Ishikawa (cell line): ENCODE data around the gene RXRA.

ENCODE experiments used
- CEBPB ChIP-seq: IDR thresholded peaks from 2 replicates; pipeline ENCODE4 v1.6.1; 2012
- CREB1 ChIP-seq: IDR thresholded peaks from 2 replicates; pipeline ENCODE4 v1.6.1; 2012; ENCODE audit warnings: low read depth
- EGR1 ChIP-seq: IDR thresholded peaks from 2 replicates; pipeline ENCODE4 v1.6.1; 2012
- EP300 ChIP-seq: IDR thresholded peaks from 2 replicates; pipeline ENCODE4 v1.6.1; 2012; ENCODE audit warnings: borderline replicate concordance
- FOXM1 ChIP-seq: IDR thresholded peaks from 2 replicates; pipeline ENCODE4 v1.6.1; 2012; ENCODE audit warnings: low read depth, borderline replicate concordance
- NFIC ChIP-seq: IDR thresholded peaks from 2 replicates; pipeline ENCODE4 v1.6.1; 2012
- RAD21 ChIP-seq: IDR thresholded peaks from 2 replicates; pipeline ENCODE4 v1.6.1; 2012; ENCODE audit warnings: low read depth
- TAF1 ChIP-seq: IDR thresholded peaks from 2 replicates; pipeline ENCODE4 v1.6.1; 2012; ENCODE audit warnings: low read depth, mild to moderate bottlenecking
- TCF12 ChIP-seq: IDR thresholded peaks from 2 replicates; pipeline ENCODE4 v1.6.1; 2012; ENCODE audit warnings: low read depth
- TEAD4 ChIP-seq: IDR thresholded peaks from 2 replicates; pipeline ENCODE4 v1.6.1; 2012
- YY1 ChIP-seq: IDR thresholded peaks from 2 replicates; pipeline ENCODE4 v1.6.1; 2012; ENCODE audit warnings: low read depth
- ZBTB7A ChIP-seq: IDR thresholded peaks from 2 replicates; pipeline ENCODE4 v1.6.1; 2012; ENCODE audit warnings: low read depth
- TF ChIP-seq, protein P1 (sequence below): IDR thresholded peaks from 2 replicates; pipeline ENCODE4 v1.6.1; 2012
- TF ChIP-seq, protein P2 (sequence below): IDR thresholded peaks from 2 replicates; pipeline ENCODE4 v1.6.1; 2012
- TF ChIP-seq, protein P3 (sequence below): IDR thresholded peaks from 2 replicates; pipeline ENCODE4 v1.6.1; 2012; ENCODE audit warnings: low read depth, mild to moderate bottlenecking

The RXRA gene

DNA sequence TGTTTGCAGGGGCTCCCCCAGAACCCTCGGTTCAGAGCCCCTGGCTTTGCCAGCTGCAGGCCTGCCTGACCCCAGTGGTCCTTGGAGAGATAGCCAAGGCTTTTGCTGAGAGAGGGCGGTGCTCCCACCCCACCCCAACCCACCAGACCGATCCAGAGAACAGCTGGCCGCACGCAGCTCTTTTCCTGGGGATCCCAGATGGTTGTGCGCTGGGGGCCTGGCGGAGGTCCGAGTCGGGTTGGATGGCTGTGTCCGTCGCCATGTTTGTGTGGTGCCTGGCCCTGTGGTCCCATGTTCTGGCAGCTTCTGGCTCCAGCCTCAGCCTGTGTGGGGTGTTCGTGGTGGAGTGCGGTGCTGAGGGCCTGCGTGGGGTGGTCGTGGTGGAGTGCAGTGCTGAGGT lies 97.5 kb downstream of the RXRA start:
- TF ChIP-seq CEBPB (no peak), EP300 (no peak), TCF12 (no peak), RAD21 (no peak), EGR1 (no peak), FOXM1 (no peak), ZBTB7A (no peak), CREB1 (no peak)
- TF ChIP-seq, protein P1, sequence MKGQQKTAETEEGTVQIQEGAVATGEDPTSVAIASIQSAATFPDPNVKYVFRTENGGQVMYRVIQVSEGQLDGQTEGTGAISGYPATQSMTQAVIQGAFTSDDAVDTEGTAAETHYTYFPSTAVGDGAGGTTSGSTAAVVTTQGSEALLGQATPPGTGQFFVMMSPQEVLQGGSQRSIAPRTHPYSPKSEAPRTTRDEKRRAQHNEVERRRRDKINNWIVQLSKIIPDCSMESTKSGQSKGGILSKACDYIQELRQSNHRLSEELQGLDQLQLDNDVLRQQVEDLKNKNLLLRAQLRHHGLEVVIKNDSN = no peak
- TF ChIP-seq, protein P2, sequence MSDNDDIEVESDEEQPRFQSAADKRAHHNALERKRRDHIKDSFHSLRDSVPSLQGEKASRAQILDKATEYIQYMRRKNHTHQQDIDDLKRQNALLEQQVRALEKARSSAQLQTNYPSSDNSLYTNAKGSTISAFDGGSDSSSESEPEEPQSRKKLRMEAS = no peak

DNA sequence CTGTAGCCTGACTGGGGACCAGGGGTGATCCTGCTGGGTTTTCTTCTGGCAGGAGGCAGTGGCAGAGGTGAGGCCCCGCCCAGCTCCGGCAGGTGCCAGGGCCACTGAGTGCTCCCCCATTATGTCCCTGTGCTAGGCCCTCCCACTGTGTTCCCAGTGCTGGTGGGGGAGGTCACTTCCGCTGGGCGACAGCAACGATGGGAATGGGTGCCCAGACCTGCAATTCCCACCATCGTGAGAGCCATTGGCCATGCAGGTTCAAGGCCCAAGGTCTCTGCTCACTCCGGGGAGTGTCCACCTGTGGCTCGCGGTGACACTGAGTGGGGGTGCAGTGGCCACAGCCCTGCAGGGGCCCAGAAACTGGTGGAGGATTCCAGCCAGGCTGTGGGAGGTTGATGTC lies 98.6 kb downstream of the RXRA start:
- TF ChIP-seq ZBTB7A = no peak
- TF ChIP-seq FOXM1 = no peak
- TF ChIP-seq CEBPB = no peak
- TF ChIP-seq TAF1 = no peak
- no peak for TF ChIP-seq RAD21
- no peak for TF ChIP-seq NFIC
- no peak for TF ChIP-seq CREB1
- TF ChIP-seq, protein P1 = no peak
- TF ChIP-seq, protein P2 = no peak
- TF ChIP-seq, protein P3, sequence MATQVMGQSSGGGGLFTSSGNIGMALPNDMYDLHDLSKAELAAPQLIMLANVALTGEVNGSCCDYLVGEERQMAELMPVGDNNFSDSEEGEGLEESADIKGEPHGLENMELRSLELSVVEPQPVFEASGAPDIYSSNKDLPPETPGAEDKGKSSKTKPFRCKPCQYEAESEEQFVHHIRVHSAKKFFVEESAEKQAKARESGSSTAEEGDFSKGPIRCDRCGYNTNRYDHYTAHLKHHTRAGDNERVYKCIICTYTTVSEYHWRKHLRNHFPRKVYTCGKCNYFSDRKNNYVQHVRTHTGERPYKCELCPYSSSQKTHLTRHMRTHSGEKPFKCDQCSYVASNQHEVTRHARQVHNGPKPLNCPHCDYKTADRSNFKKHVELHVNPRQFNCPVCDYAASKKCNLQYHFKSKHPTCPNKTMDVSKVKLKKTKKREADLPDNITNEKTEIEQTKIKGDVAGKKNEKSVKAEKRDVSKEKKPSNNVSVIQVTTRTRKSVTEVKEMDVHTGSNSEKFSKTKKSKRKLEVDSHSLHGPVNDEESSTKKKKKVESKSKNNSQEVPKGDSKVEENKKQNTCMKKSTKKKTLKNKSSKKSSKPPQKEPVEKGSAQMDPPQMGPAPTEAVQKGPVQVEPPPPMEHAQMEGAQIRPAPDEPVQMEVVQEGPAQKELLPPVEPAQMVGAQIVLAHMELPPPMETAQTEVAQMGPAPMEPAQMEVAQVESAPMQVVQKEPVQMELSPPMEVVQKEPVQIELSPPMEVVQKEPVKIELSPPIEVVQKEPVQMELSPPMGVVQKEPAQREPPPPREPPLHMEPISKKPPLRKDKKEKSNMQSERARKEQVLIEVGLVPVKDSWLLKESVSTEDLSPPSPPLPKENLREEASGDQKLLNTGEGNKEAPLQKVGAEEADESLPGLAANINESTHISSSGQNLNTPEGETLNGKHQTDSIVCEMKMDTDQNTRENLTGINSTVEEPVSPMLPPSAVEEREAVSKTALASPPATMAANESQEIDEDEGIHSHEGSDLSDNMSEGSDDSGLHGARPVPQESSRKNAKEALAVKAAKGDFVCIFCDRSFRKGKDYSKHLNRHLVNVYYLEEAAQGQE = no peak
- TF ChIP-seq TEAD4 = no peak
- TF ChIP-seq EGR1 = no peak
- no peak for TF ChIP-seq TCF12
- TF ChIP-seq EP300 = no peak
- TF ChIP-seq YY1 = no peak

DNA sequence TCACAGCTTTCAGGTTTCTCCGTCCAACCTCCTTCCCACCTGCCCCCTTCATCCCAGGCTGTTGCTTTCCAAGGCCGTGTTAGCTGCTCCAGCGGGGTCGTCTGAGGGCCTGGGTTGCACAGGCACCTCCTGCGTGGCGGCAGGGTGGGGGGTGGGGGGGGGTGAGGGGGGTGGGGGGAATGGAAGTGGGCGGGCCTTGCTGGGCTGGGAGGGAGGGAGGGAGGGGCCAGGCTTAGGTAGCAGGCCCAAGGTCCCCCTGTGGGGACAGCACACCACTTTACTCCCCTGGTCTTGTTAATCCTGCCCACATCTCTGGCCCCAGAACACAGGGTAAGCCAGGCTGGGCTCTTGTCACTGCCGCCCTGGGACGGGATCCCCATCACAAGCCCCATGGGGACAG lies 99.1 kb downstream of the RXRA start:
- TF ChIP-seq, protein P3 = no peak
- TF ChIP-seq CEBPB = no peak
- TF ChIP-seq, protein P1 = no peak
- no peak for TF ChIP-seq YY1
- TF ChIP-seq CREB1 = no peak
- TF ChIP-seq ZBTB7A = no peak
- no peak for TF ChIP-seq NFIC
- no peak for TF ChIP-seq TEAD4
- TF ChIP-seq TCF12 = no peak
- no peak for TF ChIP-seq FOXM1
- no peak for TF ChIP-seq EP300
- TF ChIP-seq TAF1 = no peak
- TF ChIP-seq, protein P2 = no peak
- TF ChIP-seq EGR1 = no peak
- no peak for TF ChIP-seq RAD21

DNA sequence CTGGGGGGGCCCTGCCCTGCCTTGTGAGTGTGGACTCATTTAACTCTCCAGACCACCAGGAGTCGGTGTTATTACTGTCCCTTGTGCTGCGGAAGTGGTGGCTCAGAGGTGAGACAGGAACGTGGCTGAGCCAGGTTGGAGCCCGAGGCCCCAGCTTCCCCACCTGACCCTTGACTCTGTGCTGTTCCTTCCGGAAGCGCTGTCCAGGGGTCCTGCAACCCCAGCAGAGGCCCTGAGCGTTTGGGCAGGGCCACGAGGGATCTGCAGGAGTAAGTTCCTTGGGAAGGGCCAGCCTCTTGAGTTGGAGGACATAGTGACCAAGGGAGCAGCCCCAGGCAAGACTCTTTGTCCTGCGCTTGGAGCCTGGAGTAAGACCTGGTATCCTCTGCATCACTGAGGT lies 99.6 kb downstream of the RXRA start:
- TF ChIP-seq NFIC = no peak
- no peak for TF ChIP-seq EGR1
- TF ChIP-seq FOXM1 = no peak
- TF ChIP-seq TEAD4 = no peak
- no peak for TF ChIP-seq TAF1
- TF ChIP-seq CREB1 = no peak
- TF ChIP-seq, protein P3 = no peak
- TF ChIP-seq, protein P2 = no peak
- TF ChIP-seq ZBTB7A = no peak
- TF ChIP-seq RAD21 = no peak
- no peak for TF ChIP-seq CEBPB
- TF ChIP-seq YY1 = no peak
- TF ChIP-seq, protein P1 = no peak
- TF ChIP-seq TCF12 = no peak
- TF ChIP-seq EP300 = no peak
